Panc1 (cell line): ENCODE measurements around the gene GORASP2. TPM values are rescaled to one million over a fixed set of nuclear protein-coding genes. Genes with fewer than 3 reads are reported as not detected.

Experiments
- ATAC-seq: fragments of 200-7000 bp; cut with Tn5 transposase; 2 replicates; pipeline ENCODE4 v1.9.1; 2020; ENCODE audit warnings: mild to moderate bottlenecking, moderate library complexity
- BruUV-seq: library from RNA; stranded (reverse); fragments of 400-500 nt; replicated peaks from 2 replicates; lab custom pipeline; 2021; lab: Mats Ljungman, UMichigan
- CTCF ChIA-PET: fragments of 300-600 bp; sonication (Branson Sonifier 250); formaldehyde crosslinking; loops from one replicate; lab custom pipeline; 2022; ENCODE audit warnings: antibody characterized with exemption; lab: Charles Lee
- POLR2A ChIA-PET: fragments of 300-600 bp; sonication (Branson Sonifier 250); formaldehyde crosslinking; loops from one replicate; lab custom pipeline; 2022; ENCODE audit warnings: antibody characterized with exemption; lab: Charles Lee
- DNase-seq: peaks from one replicate; pipeline ENCODE4 v3.0.0-alpha.2; 2010; ENCODE audit warnings: low read depth, low spot score
- H3K27ac ChIP-seq: 2 replicates; pipeline ENCODE4 v1.5.1; 2011; ENCODE audit warnings: mild to moderate bottlenecking, low read length, inconsistent platforms
- H3K27me3 ChIP-seq: fragments of 200-500 bp; sonication (Bioruptor generic); 2 replicates; pipeline ENCODE4 v1.6.0; 2014; ENCODE audit warnings: low read length, inconsistent platforms; ENCODE audit not compliant: control insufficient read depth, insufficient read depth
- H3K36me3 ChIP-seq: fragments of 200-500 bp; sonication (Bioruptor generic); 2 replicates; pipeline ENCODE4 v1.5.1; 2014; ENCODE audit warnings: inconsistent platforms, mild to moderate bottlenecking, low read length, moderate library complexity; ENCODE audit not compliant: control insufficient read depth, insufficient read depth
- H3K4me1 ChIP-seq: 2 replicates; pipeline ENCODE4 v1.5.1; 2011; ENCODE audit warnings: inconsistent platforms, mild to moderate bottlenecking, low read length, moderate library complexity; ENCODE audit not compliant: control insufficient read depth, insufficient read depth
- H3K4me3 ChIP-seq, 2 experiments: 2 replicates each; pipeline ENCODE4 v1.5.1; 2011 to 2012; ENCODE audit warnings: low read depth in 2 of 2, low read length in 2 of 2, mild to moderate bottlenecking in 2 of 2, inconsistent platforms in 1 of 2, moderate library complexity in 1 of 2
- H3K9me3 ChIP-seq: fragments of 200-500 bp; sonication (Bioruptor generic); 2 replicates; pipeline ENCODE4 v1.5.1; 2014; ENCODE audit warnings: low read depth, mild to moderate bottlenecking, inconsistent platforms, low read length, moderate library complexity; ENCODE audit not compliant: control insufficient read depth, insufficient read depth
- CTCF ChIP-seq: fragments of 450-650 bp; IDR thresholded peaks from 2 replicates; pipeline ENCODE4 v1.5.1; 2017; ENCODE audit warnings: mild to moderate bottlenecking
- POLR2AphosphoS5 ChIP-seq: IDR thresholded peaks from 2 replicates; pipeline ENCODE4 v1.6.1; 2012; ENCODE audit warnings: mild to moderate bottlenecking, low read depth, low read length, moderate library complexity
- REST ChIP-seq, 2 experiments: IDR thresholded peaks; 2 replicates each; pipeline ENCODE4 v1.6.1; 2011 to 2012; ENCODE audit warnings: low read depth in 2 of 2, control low read depth in 1 of 2, low read length in 1 of 2, mild to moderate bottlenecking in 1 of 2, moderate library complexity in 1 of 2; ENCODE audit not compliant: insufficient read depth in 1 of 2
- SIN3A ChIP-seq: IDR thresholded peaks from 2 replicates; pipeline ENCODE4 v1.6.1; 2012; ENCODE audit warnings: low read depth, mild to moderate bottlenecking, low read length, moderate library complexity, borderline replicate concordance; ENCODE audit not compliant: insufficient read depth
- TCF7L2 ChIP-seq: IDR thresholded peaks from 2 replicates; pipeline ENCODE4 v1.6.1; 2011; ENCODE audit warnings: mild to moderate bottlenecking, low read depth, low read length, inconsistent platforms
- in situ Hi-C: cut with HindIII; loops from 2 replicates; pipeline ENCODE4 v1.10.0; 2016; ENCODE audit warnings: low sequenced_read_pairs, low pct_unique_long_range_greater_than_20kb
- intact Hi-C: fragments of 100-400 bp; cut with micrococcal nuclease; formaldehyde crosslinking; loops from one replicate; pipeline ENCODE4 v1.10.0; 2022; ENCODE audit not compliant: unreplicated experiment
- total RNA-seq: library from RNA; stranded (reverse); gene quantifications from one replicate; pipeline ENCODE4 v1.2.1, GENCODE V29; 2021; ENCODE audit not compliant: unreplicated experiment

Gene GORASP2
- total RNA-seq, 1 experiment from 2014 or later, result 62.5 TPM

- intact Hi-C loops, result loop anchor here (5.0 to 10.0 kb wide), 2 partner anchors 185 to 462 kb away; partner anchors contain the start of genes DCAF17 and METTL8
- no peak for ATAC-seq
- ChIA-PET POLR2A (no interaction called here), CTCF (no interaction called here)
- Histone ChIP-seq H3K27me3 (no peaks in the 10 kb centered on the region), H3K4me3 (no peak overlapping the region), H3K4me1 (peaks cover 15% of the 10 kb centered on the region), H3K27ac (no peak overlapping the region), H3K36me3 (peaks cover 9% of the 10 kb centered on the region), H3K9me3 (no peaks in the 10 kb centered on the region)
- TF ChIP-seq REST (IDR thresholded peaks at IDR 0.05; ENCODE audit: insufficient read depth in 1 of 2, low read depth in 2 of 2, low read length in 1 of 2), result no peak
- no peak for TF ChIP-seq SIN3A
- no peak for TF ChIP-seq CTCF
- no peak for TF ChIP-seq POLR2AphosphoS5
- TF ChIP-seq TCF7L2, result no peak
- no TSS peak for BruUV-seq
- DNase-seq, result no peak
- in situ Hi-C loops, result no loop called here
These were observed 40.9 kb downstream of the GORASP2 start for GRCh38 chr2:170969872-170970496.

GRCh38 chr2:170971071-170971470 is 42.0 kb downstream of the GORASP2 start:
- TF ChIP-seq POLR2AphosphoS5, result no peak
- TF ChIP-seq CTCF, result no peak
- TF ChIP-seq REST (IDR thresholded peaks at IDR 0.05; ENCODE audit: insufficient read depth in 1 of 2, low read depth in 2 of 2, low read length in 1 of 2), result no peak
- intact Hi-C loops, result loop anchor here (5.0 to 10.0 kb wide), 2 partner anchors 184 to 461 kb away; partner anchors contain the start of genes DCAF17 and METTL8
- H3K9me3 ChIP-seq, result no peaks in the 10 kb centered on the region
- no peak overlapping the region for H3K4me3 ChIP-seq
- POLR2A ChIA-PET, result interaction anchor here (0.6 kb wide), 1 partner anchor 442 kb away, joined by 3 read pairs; no protein-coding TSS in a partner anchor
- DNase-seq (no peak), ATAC-seq (no peak)
- no TSS peak for BruUV-seq
- no peaks in the 10 kb centered on the region for H3K27me3 ChIP-seq
- peaks cover 15% of the 10 kb centered on the region for H3K4me1 ChIP-seq
- in situ Hi-C loops, result no loop called here
- peaks cover 9% of the 10 kb centered on the region for H3K36me3 ChIP-seq
- CTCF ChIA-PET, result no interaction called here
- H3K27ac ChIP-seq, result no peak overlapping the region
